GM18868 (cell line): ENCODE results near the gene AKNAD1.
"Not testable (repeated sequence)": the region's sequence is repeated elsewhere in the genome, so short reads cannot be mapped to it uniquely, and the experiment has no call there.

Experiments used
- ATAC-seq: cut with Tn5 transposase; IDR thresholded peaks from one replicate; pipeline ENCODE4 v1.9.1; 2021; ENCODE audit warnings: mild to moderate bottlenecking, moderate library complexity; ENCODE audit not compliant: unreplicated experiment

AKNAD1 gene

DNA sequence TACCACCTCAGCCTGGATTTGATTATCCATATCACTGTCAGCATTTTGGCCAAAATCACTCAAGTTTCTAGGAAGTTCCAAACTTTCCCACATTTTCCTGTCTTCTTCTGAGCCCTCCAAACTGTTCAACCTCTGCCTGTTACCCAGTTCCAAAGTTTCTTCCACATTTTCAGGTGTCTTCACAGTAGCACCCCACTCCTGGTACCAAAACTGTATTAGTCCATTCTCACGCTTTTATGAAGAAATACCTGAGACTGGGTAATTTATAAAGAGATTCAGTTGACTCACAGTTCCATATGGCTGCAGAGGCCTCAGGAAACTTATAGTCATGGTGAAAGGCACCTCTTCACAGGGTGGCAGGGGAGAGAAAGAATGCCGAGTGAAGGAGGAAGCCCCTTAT is 71.0 kb downstream of the AKNAD1 start:
- ATAC-seq = no peak

DNA sequence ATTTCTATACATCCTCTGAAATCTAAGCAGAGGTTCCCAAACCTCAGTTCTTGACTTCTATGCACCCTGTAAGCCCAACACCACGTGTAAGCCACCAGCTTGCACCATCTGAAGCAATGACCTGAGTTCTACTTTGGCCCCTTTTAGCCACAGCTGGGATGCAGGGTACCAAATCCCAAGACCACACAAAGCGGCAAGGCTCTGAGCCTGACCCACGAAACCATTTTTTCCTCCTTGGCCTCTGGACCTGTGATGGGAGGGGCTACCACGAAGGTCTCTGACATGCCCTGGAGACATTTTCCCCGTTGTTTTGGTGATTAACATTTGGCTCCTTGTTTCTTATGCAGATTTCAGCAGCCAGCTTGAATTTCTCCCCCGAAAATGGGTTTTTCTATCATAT is 71.6 kb downstream of the AKNAD1 start:
- no peak for ATAC-seq

DNA sequence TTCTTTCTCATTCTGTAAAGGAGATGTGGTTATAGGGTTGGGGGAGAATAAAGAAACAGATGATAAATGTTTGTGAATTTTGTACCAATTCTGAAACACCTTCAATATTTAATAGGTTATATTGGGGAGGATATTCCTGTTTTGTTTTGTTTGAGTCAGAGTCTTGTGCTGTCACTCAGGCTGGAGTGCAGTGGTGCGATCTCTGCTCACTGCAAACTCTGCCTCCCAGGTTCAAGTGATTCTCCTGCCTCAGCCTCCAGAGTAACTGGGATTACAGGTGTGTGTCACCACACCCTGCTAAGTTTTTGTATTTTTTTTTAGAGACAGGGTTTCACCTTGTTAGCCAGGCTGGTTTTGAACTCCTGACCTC is 75.3 kb downstream of the AKNAD1 start:
- not testable (repeated sequence) for ATAC-seq

DNA sequence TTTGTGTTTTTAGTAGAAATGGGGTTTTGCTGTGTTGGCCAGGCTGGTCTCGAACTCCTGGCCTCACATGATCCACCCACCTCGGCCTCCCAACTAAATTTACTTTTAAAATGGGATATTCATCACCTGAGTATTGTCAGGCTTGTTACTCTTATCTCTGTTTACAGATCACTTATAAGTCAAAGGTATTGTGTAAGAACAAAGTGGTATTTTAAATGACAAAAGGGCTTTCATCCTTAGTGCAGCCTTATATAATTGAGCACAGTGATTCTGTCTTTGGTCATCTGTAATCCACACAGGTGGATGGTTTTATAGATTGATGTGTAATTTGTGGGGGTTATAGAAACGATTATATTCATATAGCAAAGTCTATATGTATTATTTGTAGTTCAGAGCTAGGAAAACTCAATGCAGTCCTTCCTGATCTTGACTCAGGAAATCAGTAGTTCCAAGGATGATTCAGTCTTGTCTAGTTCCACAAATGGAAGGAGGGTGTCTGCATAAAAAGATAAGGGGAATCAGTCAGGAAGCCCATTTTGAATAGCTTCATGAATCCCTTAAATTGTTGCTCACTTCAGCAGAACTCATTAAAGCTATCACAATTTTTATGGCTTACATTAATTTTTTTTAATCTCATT is 75.8 kb downstream of the AKNAD1 start:
- no peak for ATAC-seq

DNA sequence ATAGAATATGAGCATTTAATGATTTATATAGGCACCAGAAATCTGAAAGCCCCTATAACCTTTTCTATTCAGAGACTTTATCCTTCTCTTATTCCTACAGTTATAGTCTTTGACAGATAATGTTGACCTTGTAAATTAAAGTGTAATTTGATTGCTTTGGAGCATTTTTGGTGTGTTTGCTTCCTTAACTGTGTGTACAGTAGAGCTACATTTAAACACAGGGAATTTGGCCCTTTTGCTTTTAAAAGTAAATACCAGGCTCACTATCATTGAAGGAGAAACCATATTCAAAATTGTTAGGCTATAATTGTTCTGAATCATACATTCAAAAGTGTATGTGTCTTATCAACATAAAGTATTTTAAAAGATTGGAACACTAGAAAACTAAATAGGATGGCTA is 77.4 kb downstream of the AKNAD1 start:
- no peak for ATAC-seq

DNA sequence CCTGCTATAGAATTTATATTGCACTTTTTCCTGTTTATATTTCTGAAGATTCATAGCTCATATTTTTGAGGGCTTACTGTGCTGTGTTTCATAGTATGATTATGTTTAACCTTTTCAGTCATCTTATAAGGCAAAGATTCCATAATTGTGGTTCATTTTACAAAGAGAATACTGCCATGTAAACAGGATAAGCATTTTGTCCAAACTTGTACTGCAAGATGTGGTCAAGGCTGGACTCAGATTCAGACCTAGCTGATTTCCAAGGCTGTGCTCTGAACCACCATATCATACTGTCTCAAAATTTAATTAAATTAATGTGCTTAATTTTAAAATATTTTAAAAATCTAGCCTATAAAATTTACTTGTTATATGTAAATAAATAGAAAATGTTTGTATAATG is 79.1 kb downstream of the AKNAD1 start:
- ATAC-seq = no peak

DNA sequence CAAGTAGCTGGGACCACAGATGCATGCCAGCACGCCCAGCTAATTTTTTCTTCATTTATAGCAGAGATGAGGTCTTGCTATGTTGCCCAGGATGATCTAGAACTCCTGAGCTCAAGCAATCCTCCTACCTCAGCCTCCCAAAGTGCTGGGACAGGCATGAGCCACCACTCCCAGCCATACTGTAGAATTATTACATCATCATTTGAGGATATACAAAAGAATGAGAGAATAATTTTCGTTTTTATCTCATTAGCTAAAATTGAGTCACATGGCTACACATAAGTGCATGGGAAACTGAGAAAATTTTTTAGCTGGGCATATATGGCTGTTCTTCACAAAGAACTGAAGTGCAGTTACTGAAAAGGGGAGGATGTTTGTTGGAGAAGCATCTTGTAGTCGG is 89.2 kb downstream of the AKNAD1 start:
- no peak for ATAC-seq

DNA sequence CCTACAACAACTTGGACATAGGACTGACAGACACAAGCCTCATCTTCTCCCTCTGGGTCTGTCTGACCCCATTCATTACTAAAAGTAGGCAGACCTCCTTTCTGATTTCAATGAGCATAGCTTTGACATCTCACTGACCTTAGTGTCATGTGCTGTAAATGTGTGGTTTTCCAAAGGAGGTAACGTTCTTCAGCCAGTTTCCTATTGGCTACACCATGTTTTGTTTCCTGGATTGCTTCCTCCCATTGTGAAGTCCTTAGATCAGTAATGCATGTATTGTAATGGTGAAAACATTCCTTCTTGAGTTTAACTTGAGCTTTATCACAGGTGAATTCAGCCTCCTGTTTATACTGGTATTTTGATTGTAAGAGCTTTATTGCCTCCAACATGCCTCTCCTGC is 89.8 kb downstream of the AKNAD1 start:
- ATAC-seq = no peak
